ENCODE measurements around the gene ATXN7L1. TPM values are rescaled to one million over a fixed set of nuclear protein-coding genes. Genes with fewer than 3 reads are reported as not detected.

Gene ATXN7L1
- total RNA-seq, 1 donor = 17.3 TPM

- no peak overlapping the region for H3K4me3 ChIP-seq (ENCODE audit: low read depth, low read length)
- DNase-seq (ENCODE audit: low read depth) = peak; percentile 39
- TF ChIP-seq, protein P1, sequence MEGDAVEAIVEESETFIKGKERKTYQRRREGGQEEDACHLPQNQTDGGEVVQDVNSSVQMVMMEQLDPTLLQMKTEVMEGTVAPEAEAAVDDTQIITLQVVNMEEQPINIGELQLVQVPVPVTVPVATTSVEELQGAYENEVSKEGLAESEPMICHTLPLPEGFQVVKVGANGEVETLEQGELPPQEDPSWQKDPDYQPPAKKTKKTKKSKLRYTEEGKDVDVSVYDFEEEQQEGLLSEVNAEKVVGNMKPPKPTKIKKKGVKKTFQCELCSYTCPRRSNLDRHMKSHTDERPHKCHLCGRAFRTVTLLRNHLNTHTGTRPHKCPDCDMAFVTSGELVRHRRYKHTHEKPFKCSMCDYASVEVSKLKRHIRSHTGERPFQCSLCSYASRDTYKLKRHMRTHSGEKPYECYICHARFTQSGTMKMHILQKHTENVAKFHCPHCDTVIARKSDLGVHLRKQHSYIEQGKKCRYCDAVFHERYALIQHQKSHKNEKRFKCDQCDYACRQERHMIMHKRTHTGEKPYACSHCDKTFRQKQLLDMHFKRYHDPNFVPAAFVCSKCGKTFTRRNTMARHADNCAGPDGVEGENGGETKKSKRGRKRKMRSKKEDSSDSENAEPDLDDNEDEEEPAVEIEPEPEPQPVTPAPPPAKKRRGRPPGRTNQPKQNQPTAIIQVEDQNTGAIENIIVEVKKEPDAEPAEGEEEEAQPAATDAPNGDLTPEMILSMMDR (IDR thresholded peaks at IDR 0.05; ENCODE audit: insufficient read depth, low read depth, low read length) = no peak
Measured at GRCh38 chr7:105682341-105683060, 193.9 kb downstream of the ATXN7L1 start.

- DNase-seq (ENCODE audit: low read depth) = peak; percentile 74
- TF ChIP-seq, protein P1 (IDR thresholded peaks at IDR 0.05; ENCODE audit: insufficient read depth, low read depth, low read length) = no peak
- no peak overlapping the region for H3K4me3 ChIP-seq (ENCODE audit: low read depth, low read length)
Measured at GRCh38 chr7:105680505-105681187, 195.8 kb downstream of the ATXN7L1 start.

DNA sequence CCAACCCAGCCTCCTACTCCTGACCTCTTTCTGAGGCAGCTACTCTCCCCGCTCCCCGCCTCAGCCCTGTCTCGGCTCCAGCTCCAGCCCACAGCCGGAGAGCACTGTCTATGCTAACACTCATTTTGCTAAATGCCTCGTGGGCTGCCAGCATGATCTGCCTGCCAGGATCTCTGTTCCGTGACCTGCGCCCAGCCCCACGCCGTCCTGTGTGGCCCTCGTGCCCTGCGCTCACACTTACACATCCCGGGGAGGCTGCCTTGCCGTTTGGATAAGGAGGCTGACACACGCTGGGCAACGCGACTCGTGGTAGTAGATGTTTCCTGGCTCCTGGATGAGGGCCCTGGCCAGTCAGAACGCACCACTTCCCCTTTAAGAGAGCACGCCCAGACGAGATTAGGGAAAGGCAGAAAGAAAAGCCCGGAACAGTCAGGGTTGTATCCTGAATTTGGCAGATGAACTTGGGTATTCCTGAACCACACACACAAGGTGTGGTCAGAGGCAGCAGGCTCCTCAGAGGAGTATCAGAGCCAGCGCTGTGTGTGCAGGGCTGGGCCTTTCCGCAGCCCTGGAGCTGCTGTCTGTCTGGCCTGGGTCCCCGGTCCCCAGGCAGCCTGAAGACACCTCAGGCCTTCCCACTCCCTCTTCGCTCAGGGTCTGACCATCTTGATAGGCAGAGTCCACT lies 197.4 kb downstream of the ATXN7L1 start:
- peak; percentile 71 for DNase-seq (ENCODE audit: low read depth)
- peak overlapping the region; percentile 29 for H3K4me3 ChIP-seq (ENCODE audit: low read depth, low read length)
- TF ChIP-seq, protein P1 (IDR thresholded peaks at IDR 0.05; ENCODE audit: insufficient read depth, low read depth, low read length) = no peak

GRCh38 chr7:105677817-105678573 lies 198.4 kb downstream of the ATXN7L1 start:
- DNase-seq (ENCODE audit: low read depth) = no peak
- TF ChIP-seq, protein P1 (IDR thresholded peaks at IDR 0.05; ENCODE audit: insufficient read depth, low read depth, low read length) = no peak
- H3K4me3 ChIP-seq (ENCODE audit: low read depth, low read length) = no peak overlapping the region

- H3K4me3 ChIP-seq (ENCODE audit: low read depth, low read length) = no peak overlapping the region
- no peak for DNase-seq (ENCODE audit: low read depth)
- TF ChIP-seq, protein P1 (IDR thresholded peaks at IDR 0.05; ENCODE audit: insufficient read depth, low read depth, low read length) = no peak
Measured at GRCh38 chr7:105677410-105677730, 199.0 kb downstream of the ATXN7L1 start.

- no peak for DNase-seq (ENCODE audit: low read depth)
- TF ChIP-seq, protein P1 (IDR thresholded peaks at IDR 0.05; ENCODE audit: insufficient read depth, low read depth, low read length) = no peak
- no peak overlapping the region for H3K4me3 ChIP-seq (ENCODE audit: low read depth, low read length)
Measured at GRCh38 chr7:105675934-105676371, 200.4 kb downstream of the ATXN7L1 start.

Measured in fibroblast of villous mesenchyme (primary cell).